ENCODE data around the gene C11orf42.
"Not testable (repeated sequence)": the region's sequence is repeated elsewhere in the genome, so short reads cannot be mapped to it uniquely, and the experiment has no call there.

C11orf42 gene

GRCh38 chr11:6248248-6248647, 42.9 kb downstream of the C11orf42 start:
- DNase-seq (ENCODE audit: extremely low spot score): no peak
- TF ChIP-seq CTBP1 (IDR thresholded peaks at IDR 0.05; ENCODE audit: borderline replicate concordance): no peak
- no peak for TF ChIP-seq SP1 (IDR thresholded peaks at IDR 0.05)
- TF ChIP-seq BHLHE40 (IDR thresholded peaks at IDR 0.05; ENCODE audit: borderline replicate concordance): no peak
- TF ChIP-seq L3MBTL2 (conservative IDR thresholded peaks at IDR 0.05): no peak
- no peak for TF ChIP-seq FOXK2 (IDR thresholded peaks at IDR 0.05)
- TF ChIP-seq ARNT (IDR thresholded peaks at IDR 0.05): no peak
- TF ChIP-seq LEF1 (IDR thresholded peaks at IDR 0.05; ENCODE audit: borderline replicate concordance): no peak
- TF ChIP-seq PKNOX1 (IDR thresholded peaks at IDR 0.05): no peak
- TF ChIP-seq NFRKB (IDR thresholded peaks at IDR 0.05): no peak
- TF ChIP-seq FOXM1 (IDR thresholded peaks at IDR 0.05; ENCODE audit: borderline replicate concordance): no peak
- no peak for TF ChIP-seq ZNF384 (IDR thresholded peaks at IDR 0.05)
- no peak for TF ChIP-seq FOXA1 (IDR thresholded peaks at IDR 0.05)
- no peak for TF ChIP-seq SUZ12 (IDR thresholded peaks at IDR 0.05)
- no peak for TF ChIP-seq ELF4 (IDR thresholded peaks at IDR 0.05)
- no peak for TF ChIP-seq TARDBP (IDR thresholded peaks at IDR 0.05)
- ChIA-PET CTCF (interaction anchor here (1.9 kb wide), 1 partner anchor 10 kb away, joined by 6 read pairs; no protein-coding TSS in a partner anchor), POLR2A (no interaction called here)

- DNase-seq (ENCODE audit: extremely low spot score); POLR2A ChIA-PET: not testable (repeated sequence)
- CTCF ChIA-PET: interaction anchor here (0.9 to 1.9 kb wide), 2 partner anchors 9 to 56 kb away, joined by 4 to 6 read pairs; no protein-coding TSS in a partner anchor
Observed at GRCh38 chr11:6248897-6249296, 43.5 kb downstream of the C11orf42 start.

GRCh38 chr11:6249770-6250555, 44.6 kb downstream of the C11orf42 start:
- ChIA-PET POLR2A (interaction anchor here (1.5 kb wide), 1 partner anchor 15 kb away, joined by 7 read pairs; the partner anchor contains the start of gene FHIP1B), CTCF (interaction anchor here (0.5 to 2.3 kb wide), 7 partner anchors 8 to 738 kb away, joined by 3 to 22 read pairs (median 4); no protein-coding TSS in a partner anchor)
- DNase-seq (ENCODE audit: extremely low spot score): no peak
- no peak for TF ChIP-seq FOXA1 (IDR thresholded peaks at IDR 0.05)
- TF ChIP-seq CTBP1 (IDR thresholded peaks at IDR 0.05; ENCODE audit: borderline replicate concordance): no peak
- no peak for TF ChIP-seq FOXK2 (IDR thresholded peaks at IDR 0.05)
- no peak for TF ChIP-seq ELF4 (IDR thresholded peaks at IDR 0.05)
- TF ChIP-seq ZNF384 (IDR thresholded peaks at IDR 0.05): no peak
- TF ChIP-seq SP1 (IDR thresholded peaks at IDR 0.05): no peak
- TF ChIP-seq NFRKB (IDR thresholded peaks at IDR 0.05): no peak
- TF ChIP-seq TARDBP (IDR thresholded peaks at IDR 0.05): no peak
- TF ChIP-seq SUZ12 (IDR thresholded peaks at IDR 0.05): no peak
- no peak for TF ChIP-seq BHLHE40 (IDR thresholded peaks at IDR 0.05; ENCODE audit: borderline replicate concordance)
- no peak for TF ChIP-seq PKNOX1 (IDR thresholded peaks at IDR 0.05)
- TF ChIP-seq LEF1 (IDR thresholded peaks at IDR 0.05; ENCODE audit: borderline replicate concordance): no peak
- no peak for TF ChIP-seq HDGF (IDR thresholded peaks at IDR 0.05; ENCODE audit: borderline replicate concordance)
- TF ChIP-seq L3MBTL2 (conservative IDR thresholded peaks at IDR 0.05): no peak
- no peak for TF ChIP-seq FOXM1 (IDR thresholded peaks at IDR 0.05; ENCODE audit: borderline replicate concordance)
- TF ChIP-seq ARNT (IDR thresholded peaks at IDR 0.05): no peak

GRCh38 chr11:6251120-6251733, 45.9 kb downstream of the C11orf42 start:
- POLR2A ChIA-PET: interaction anchor here (0.8 to 1.5 kb wide), 3 partner anchors 9 to 16 kb away, joined by 3 to 7 read pairs (median 4); partner anchors contain the start of genes CCKBR and FHIP1B
- DNase-seq (ENCODE audit: extremely low spot score): peak; percentile 80
- TF ChIP-seq PKNOX1 (IDR thresholded peaks at IDR 0.05) (no peak), FOXK2 (IDR thresholded peaks at IDR 0.05) (no peak), L3MBTL2 (conservative IDR thresholded peaks at IDR 0.05) (no peak), BHLHE40 (IDR thresholded peaks at IDR 0.05; ENCODE audit: borderline replicate concordance) (no peak), ARNT (IDR thresholded peaks at IDR 0.05) (no peak), HDGF (IDR thresholded peaks at IDR 0.05; ENCODE audit: borderline replicate concordance) (no peak), TARDBP (IDR thresholded peaks at IDR 0.05) (no peak), FOXM1 (IDR thresholded peaks at IDR 0.05; ENCODE audit: borderline replicate concordance) (no peak), CTBP1 (IDR thresholded peaks at IDR 0.05; ENCODE audit: borderline replicate concordance) (no peak), FOXA1 (IDR thresholded peaks at IDR 0.05) (no peak), SUZ12 (IDR thresholded peaks at IDR 0.05) (no peak), NFRKB (IDR thresholded peaks at IDR 0.05) (no peak), SP1 (IDR thresholded peaks at IDR 0.05) (no peak), ZNF384 (IDR thresholded peaks at IDR 0.05) (no peak)
- CTCF ChIA-PET: interaction anchor here (0.7 to 2.3 kb wide), 14 partner anchors 9 to 112 kb away, joined by 3 to 22 read pairs (median 4); partner anchors contain the start of genes CCKBR, CNGA4 and FHIP1B

- no peak for TF ChIP-seq NFRKB (IDR thresholded peaks at IDR 0.05)
- no peak for TF ChIP-seq ARNT (IDR thresholded peaks at IDR 0.05)
- no peak for TF ChIP-seq FOXM1 (IDR thresholded peaks at IDR 0.05; ENCODE audit: borderline replicate concordance)
- ChIA-PET POLR2A (interaction anchor here (0.8 kb wide), 1 partner anchor 17 kb away, joined by 3 read pairs; the partner anchor contains the start of gene FHIP1B), CTCF (interaction anchor here (0.8 to 2.3 kb wide), 8 partner anchors 15 to 111 kb away, joined by 3 to 22 read pairs (median 4); partner anchors contain the start of gene FHIP1B)
- DNase-seq (ENCODE audit: extremely low spot score): no peak
Observed at GRCh38 chr11:6251990-6252473, 46.7 kb downstream of the C11orf42 start.
